GM12891 (cell line): Measurements from ENCODE around the gene DHDDS.

Experiments used
- PAX5 ChIP-seq: IDR thresholded peaks from 2 replicates; pipeline ENCODE4 v1.6.1; 2011; ENCODE audit warnings: low read length, moderate library complexity, mild to moderate bottlenecking; ENCODE audit not compliant: insufficient read depth, severe bottlenecking
- POLR2A ChIP-seq: IDR thresholded peaks from 2 replicates; pipeline ENCODE4 v1.6.1; 2011; ENCODE audit warnings: low read depth, low read length, control low read depth
- POLR2AphosphoS5 ChIP-seq: IDR thresholded peaks from 2 replicates; pipeline ENCODE4 v1.6.1; 2011; ENCODE audit warnings: low read depth, low read length, control low read depth
- POU2F2 ChIP-seq: IDR thresholded peaks from 2 replicates; pipeline ENCODE4 v1.6.1; 2011; ENCODE audit warnings: low read depth, mild to moderate bottlenecking, control low read depth, low read length, moderate library complexity
- TAF1 ChIP-seq: IDR thresholded peaks from 2 replicates; pipeline ENCODE4 v1.6.1; 2011; ENCODE audit warnings: low read depth, low read length, control low read depth

GRCh38 chr1:26449868-26450267 is 17.7 kb downstream of the DHDDS start:
- TF ChIP-seq POLR2A, result no peak
- TF ChIP-seq TAF1, result no peak
- no peak for TF ChIP-seq POLR2AphosphoS5
- TF ChIP-seq PAX5, result no peak
- TF ChIP-seq POU2F2, result no peak
